IPS-20b (cell line): ENCODE results near the gene IGBP1.
A peak's percentile ranks its signal among the peaks of the same experiment; 100 is the strongest.

Source experiments
- H3K27ac ChIP-seq: one replicate; pipeline ENCODE4 v1.5.1; 2013; ENCODE audit warnings: low read length
- H3K27me3 ChIP-seq: 2 replicates; pipeline ENCODE4 v1.6.1; 2013; ENCODE audit warnings: mild to moderate bottlenecking, low read length, inconsistent platforms; ENCODE audit not compliant: insufficient read depth
- H3K36me3 ChIP-seq: 2 replicates; pipeline ENCODE4 v1.6.1; 2013; ENCODE audit warnings: low read depth, mild to moderate bottlenecking, inconsistent platforms, low read length, moderate library complexity; ENCODE audit not compliant: insufficient read depth
- H3K4me1 ChIP-seq: 2 replicates; pipeline ENCODE4 v1.6.1; 2013; ENCODE audit warnings: mild to moderate bottlenecking, control low read depth, inconsistent platforms, low read length, moderate library complexity; ENCODE audit not compliant: insufficient read depth
- H3K4me3 ChIP-seq: 2 replicates; pipeline ENCODE4 v1.5.1; 2013; ENCODE audit warnings: mild to moderate bottlenecking, low read length, inconsistent platforms
- H3K9ac ChIP-seq: 2 replicates; pipeline ENCODE4 v1.6.1; 2013; ENCODE audit warnings: low read depth, mild to moderate bottlenecking, inconsistent platforms, low read length, moderate library complexity
- H3K9me3 ChIP-seq: 2 replicates; pipeline ENCODE4 v1.6.1; 2013; ENCODE audit warnings: mild to moderate bottlenecking, low read depth, low read length, inconsistent platforms; ENCODE audit not compliant: insufficient read depth

Gene IGBP1

DNA sequence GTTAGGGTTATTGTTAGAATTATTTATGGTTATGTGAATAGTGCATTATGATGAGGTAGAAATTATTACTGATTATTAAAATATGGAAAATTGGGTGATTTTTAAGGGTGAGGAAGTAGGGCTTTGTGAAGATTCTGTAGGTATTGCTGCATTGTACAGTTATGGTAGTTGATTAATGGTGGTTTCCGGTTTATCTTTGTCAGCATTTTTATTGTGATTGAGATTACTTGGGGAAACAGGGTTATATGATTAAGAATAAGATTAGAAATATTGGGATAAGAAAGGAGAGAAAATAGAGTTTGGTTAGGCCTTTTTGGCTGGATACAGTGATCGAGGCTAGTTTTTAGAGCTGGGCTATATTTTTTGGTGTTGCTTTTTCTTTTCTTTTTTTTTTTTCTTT is 8.6 kb upstream of the IGBP1 start:
- H3K9ac ChIP-seq = no peak overlapping the region
- no peak overlapping the region for H3K4me3 ChIP-seq
- H3K27me3 ChIP-seq = no peaks in the 10 kb centered on the region
- peaks cover 8% of the 10 kb centered on the region; the same call in 1 of the 2 replicates for H3K4me1 ChIP-seq
- no peaks in the 10 kb centered on the region for H3K36me3 ChIP-seq
- H3K9me3 ChIP-seq = no peaks in the 10 kb centered on the region
- H3K27ac ChIP-seq = no peak overlapping the region

- Histone ChIP-seq H3K9me3 (no peaks in the 10 kb centered on the region), H3K4me1 (peaks cover 13% of the 10 kb centered on the region; the same call in 1 of the 2 replicates), H3K27me3 (no peaks in the 10 kb centered on the region), H3K27ac (no peak overlapping the region), H3K4me3 (no peak overlapping the region), H3K9ac (no peak overlapping the region), H3K36me3 (no peaks in the 10 kb centered on the region)
Observed at GRCh38 chrX:70128071-70128470, 5.2 kb upstream of the IGBP1 start.

- peaks cover 16% of the 10 kb centered on the region; the same call in 1 of the 2 replicates for H3K4me1 ChIP-seq
Observed at GRCh38 chrX:70129816-70130215, 3.4 kb upstream of the IGBP1 start.

DNA sequence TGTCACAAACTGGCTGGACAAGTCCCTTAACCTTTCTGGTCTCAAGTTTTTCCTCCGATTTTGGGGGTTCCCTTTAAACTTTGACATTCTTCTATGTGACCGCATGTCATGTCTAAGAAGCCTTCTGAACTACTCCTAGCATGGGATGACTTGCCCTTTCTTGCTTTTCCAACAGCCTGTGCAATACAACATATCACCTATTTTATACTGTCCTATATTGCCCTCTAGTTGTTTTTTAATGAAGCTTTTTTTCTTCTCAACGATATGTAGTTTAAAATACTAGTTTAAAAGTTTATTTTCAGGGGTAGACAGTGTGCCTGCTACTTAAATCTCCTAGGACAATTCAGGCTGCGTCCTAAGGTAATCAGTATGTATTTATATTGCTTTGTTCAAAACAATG is 1.0 kb upstream of the IGBP1 start:
- Histone ChIP-seq H3K9ac (no peak overlapping the region; the same call in 1 of the 2 replicates), H3K27me3 (no peaks in the 10 kb centered on the region), H3K4me1 (peaks cover 20% of the 10 kb centered on the region), H3K27ac (no peak overlapping the region), H3K36me3 (peaks cover 23% of the 10 kb centered on the region), H3K4me3 (no peak overlapping the region), H3K9me3 (no peaks in the 10 kb centered on the region)

More at GRCh38 chrX:70129816-70130215, 3.4 kb upstream of the IGBP1 start:
- Histone ChIP-seq H3K9ac (no peak overlapping the region), H3K27ac (no peak overlapping the region), H3K36me3 (peaks cover 3% of the 10 kb centered on the region; the same call in 1 of the 2 replicates), H3K27me3 (no peaks in the 10 kb centered on the region), H3K9me3 (no peaks in the 10 kb centered on the region), H3K4me3 (no peak overlapping the region)

DNA sequence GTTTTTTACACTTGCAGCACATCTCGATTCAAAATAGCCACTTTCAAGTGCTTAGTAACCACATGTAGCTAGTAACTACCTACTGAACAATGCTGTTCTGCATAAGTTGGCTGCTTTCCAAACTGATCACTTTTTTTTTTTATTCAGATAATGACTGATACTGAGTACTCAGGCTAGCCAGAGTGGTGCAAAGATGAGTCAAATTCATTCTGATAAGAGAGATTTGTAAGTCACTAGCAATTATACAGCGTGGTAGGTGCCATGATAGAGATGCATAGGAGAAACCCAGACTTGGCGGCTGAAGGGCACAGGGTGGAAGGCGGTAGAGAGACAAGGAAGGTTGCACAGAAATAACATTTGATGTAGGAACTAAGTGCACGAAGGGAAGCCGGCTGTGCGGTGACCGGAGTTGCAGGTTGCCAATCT is 357 bp upstream of the IGBP1 start:
- peaks cover 19% of the 10 kb centered on the region for H3K4me1 ChIP-seq
- H3K9me3 ChIP-seq = no peaks in the 10 kb centered on the region
- H3K9ac ChIP-seq = peak overlapping the region; percentile 93; the same call in 1 of the 2 replicates
- H3K4me3 ChIP-seq = peak overlapping the region; percentile 99
- no peaks in the 10 kb centered on the region for H3K27me3 ChIP-seq
- H3K27ac ChIP-seq = peak overlapping the region; percentile 25
- H3K36me3 ChIP-seq = peaks cover 23% of the 10 kb centered on the region

DNA sequence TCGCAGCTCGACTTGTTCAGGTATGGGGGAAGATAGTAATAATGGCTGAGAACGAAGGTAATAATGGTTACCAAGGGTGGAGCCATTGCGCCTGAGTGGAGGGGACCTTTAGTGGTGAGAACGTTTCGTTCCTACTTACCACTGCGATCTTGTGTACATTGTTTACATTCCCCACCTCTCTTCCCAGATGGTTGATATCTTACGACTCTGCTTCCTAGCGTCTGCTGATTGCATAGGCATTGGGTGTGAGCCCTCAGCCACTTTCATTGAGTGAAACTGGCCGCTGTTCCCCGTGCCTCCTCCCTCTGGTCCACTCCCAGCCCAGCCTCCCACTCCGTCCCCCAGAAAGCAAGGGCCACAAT is 850 bp downstream of the IGBP1 start:
- peak overlapping the region; percentile 99 for H3K4me3 ChIP-seq
- no peaks in the 10 kb centered on the region for H3K27me3 ChIP-seq
- H3K9ac ChIP-seq = peak overlapping the region; percentile 93; the same call in 1 of the 2 replicates
- H3K27ac ChIP-seq = no peak overlapping the region
- H3K36me3 ChIP-seq = peaks cover 23% of the 10 kb centered on the region
- no peaks in the 10 kb centered on the region for H3K9me3 ChIP-seq
- H3K4me1 ChIP-seq = peaks cover 14% of the 10 kb centered on the region

DNA sequence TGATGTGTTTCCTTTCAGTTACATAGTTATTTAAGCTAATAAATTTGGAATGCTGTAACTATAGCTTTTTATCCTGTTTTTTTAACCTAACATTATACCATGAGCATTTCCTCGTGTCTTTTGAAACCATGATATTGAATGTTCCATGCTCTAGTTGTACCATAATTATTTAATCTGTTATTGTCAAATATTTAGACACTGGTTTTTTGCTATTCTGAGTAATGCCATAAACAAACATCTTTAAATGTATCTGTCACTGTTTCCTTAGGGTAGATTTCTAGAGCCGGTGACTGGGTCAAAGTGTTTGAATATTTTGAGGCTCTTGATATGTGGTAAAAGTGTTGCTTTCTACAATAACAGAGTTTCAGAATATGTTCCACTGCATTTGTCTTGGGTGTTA is 5.4 kb downstream of the IGBP1 start:
- Histone ChIP-seq H3K27ac (no peak overlapping the region), H3K36me3 (peaks cover 36% of the 10 kb centered on the region), H3K9ac (no peak overlapping the region), H3K4me1 (peaks cover 6% of the 10 kb centered on the region; the same call in 1 of the 2 replicates), H3K9me3 (no peaks in the 10 kb centered on the region), H3K4me3 (no peak overlapping the region), H3K27me3 (no peaks in the 10 kb centered on the region)

GRCh38 chrX:70139736-70140135 is 6.5 kb downstream of the IGBP1 start:
- H3K36me3 ChIP-seq = peaks cover 34% of the 10 kb centered on the region
- no peak overlapping the region for H3K9ac ChIP-seq
- H3K9me3 ChIP-seq = no peaks in the 10 kb centered on the region
- H3K27me3 ChIP-seq = no peaks in the 10 kb centered on the region
- no peak overlapping the region for H3K27ac ChIP-seq
- H3K4me1 ChIP-seq = peaks cover 4% of the 10 kb centered on the region; the same call in 1 of the 2 replicates
- no peak overlapping the region for H3K4me3 ChIP-seq

GRCh38 chrX:70141373-70141772 is 8.1 kb downstream of the IGBP1 start:
- H3K9ac ChIP-seq = no peak overlapping the region
- no peaks in the 10 kb centered on the region for H3K4me1 ChIP-seq
- no peak overlapping the region for H3K27ac ChIP-seq
- peaks cover 24% of the 10 kb centered on the region for H3K36me3 ChIP-seq
- H3K4me3 ChIP-seq = no peak overlapping the region
- H3K27me3 ChIP-seq = no peaks in the 10 kb centered on the region
- H3K9me3 ChIP-seq = no peaks in the 10 kb centered on the region

GRCh38 chrX:70166601-70167590 is 33.6 kb downstream of the IGBP1 start:
- no peaks in the 10 kb centered on the region for H3K9me3 ChIP-seq
- no peak overlapping the region for H3K9ac ChIP-seq
- peaks cover 23% of the 10 kb centered on the region; the same call in 1 of the 2 replicates for H3K36me3 ChIP-seq
- no peaks in the 10 kb centered on the region for H3K27me3 ChIP-seq
- peaks cover 29% of the 10 kb centered on the region for H3K4me1 ChIP-seq
- no peak overlapping the region for H3K27ac ChIP-seq
- H3K4me3 ChIP-seq = no peak overlapping the region

- H3K27ac ChIP-seq = peak overlapping the region; percentile 48
- no peaks in the 10 kb centered on the region for H3K9me3 ChIP-seq
- H3K36me3 ChIP-seq = peaks cover 18% of the 10 kb centered on the region; the same call in 1 of the 2 replicates
- peak overlapping the region; percentile 42; the same call in 1 of the 2 replicates for H3K4me3 ChIP-seq
- H3K4me1 ChIP-seq = peaks cover 39% of the 10 kb centered on the region
- H3K27me3 ChIP-seq = no peaks in the 10 kb centered on the region
- peak overlapping the region; percentile 51; the same call in 1 of the 2 replicates for H3K9ac ChIP-seq
Observed at GRCh38 chrX:70168238-70169188, 35.3 kb downstream of the IGBP1 start.
